T47D (cell line): ENCODE results near the gene ACAT2.
"Not testable (repeated sequence)": the region's sequence is repeated elsewhere in the genome, so short reads cannot be mapped to it uniquely, and the experiment has no call there.

Source experiments
- DNase-seq, 2 experiments: peaks; one replicate each; pipeline versions ENCODE4 v3.0.0 to v3.0.0-alpha.2; 2011 to 2012; ENCODE audit warnings: low read depth in 1 of 2, low spot score in 1 of 2
- JUND ChIP-seq: IDR thresholded peaks from 2 replicates; pipeline ENCODE4 v1.6.1; 2012; ENCODE audit warnings: low read depth
- in situ Hi-C: cut with HindIII; loops from 2 replicates; pipeline ENCODE4 v1.10.0; 2016; ENCODE audit warnings: low sequenced_read_pairs, low pct_unique_long_range_greater_than_20kb

Gene ACAT2

GRCh38 chr6:159813781-159814180, 51.9 kb downstream of the ACAT2 start:
- TF ChIP-seq JUND: no peak
- DNase-seq: no peak
- in situ Hi-C loops: no loop called here

DNA sequence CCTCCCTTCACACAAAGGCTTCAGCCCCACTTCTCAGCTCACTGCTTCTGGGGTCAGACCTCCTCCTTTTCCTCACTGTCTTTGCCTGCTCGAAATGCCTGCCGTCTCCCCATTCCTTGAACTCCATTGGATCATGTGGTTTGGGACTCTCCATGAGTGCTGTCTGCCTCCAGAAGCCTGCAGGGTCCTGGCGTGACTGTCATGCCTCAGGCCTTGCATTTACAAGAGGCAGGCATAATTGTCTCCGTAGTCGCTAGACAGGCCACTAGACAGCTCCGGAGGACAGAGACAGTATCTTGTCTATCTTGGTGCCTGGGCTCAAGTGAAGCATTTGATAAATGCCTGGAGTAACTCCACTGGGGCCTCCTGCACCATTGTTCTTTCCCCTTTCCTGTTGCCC, 53.6 kb downstream of the ACAT2 start:
- no peak for DNase-seq
- TF ChIP-seq JUND: no peak
- in situ Hi-C loops: no loop called here

- in situ Hi-C loops, DNase-seq: not testable (repeated sequence)
These were observed 54.9 kb downstream of the ACAT2 start for GRCh38 chr6:159816775-159817174.

DNA sequence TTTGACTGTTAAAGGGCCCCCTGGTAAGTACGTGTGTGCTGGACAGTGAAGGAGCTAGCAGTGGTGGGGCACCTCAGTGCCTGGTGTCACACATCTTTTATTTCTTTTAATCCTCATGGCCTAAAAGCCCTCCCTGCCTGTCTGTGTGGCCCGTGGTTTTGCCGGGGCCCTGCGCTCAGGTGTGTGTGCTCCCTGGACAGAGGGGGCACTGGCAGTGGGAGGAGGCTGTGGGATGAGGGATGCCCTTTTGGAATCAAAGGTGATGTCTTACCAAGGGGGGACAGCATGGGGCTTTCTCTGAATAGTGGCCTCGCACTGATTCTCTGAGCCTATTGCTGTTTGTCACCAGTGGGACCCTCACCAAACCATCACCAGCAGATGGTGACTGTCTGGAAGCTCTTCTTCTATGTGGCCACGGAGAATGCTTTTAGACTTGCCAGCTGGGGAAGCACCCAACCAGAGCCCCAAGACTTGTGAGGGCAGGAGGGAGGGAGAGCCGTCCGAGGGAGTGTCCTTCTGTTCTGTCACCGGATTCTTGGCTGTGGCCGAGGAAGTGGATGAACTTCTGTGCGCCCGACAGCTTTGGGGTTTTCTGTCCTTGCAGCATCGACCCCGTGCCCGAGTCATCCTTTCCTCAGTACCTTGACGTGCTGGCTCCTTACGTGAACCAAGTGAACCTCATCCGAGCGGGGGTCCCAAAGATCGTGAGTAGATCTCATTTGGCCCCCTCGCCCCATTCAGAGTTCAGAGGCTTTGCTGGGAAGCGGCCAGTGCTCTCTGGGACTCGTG, 56.3 kb downstream of the ACAT2 start:
- in situ Hi-C loops: no loop called here
- no peak for TF ChIP-seq JUND
- no peak for DNase-seq

DNA sequence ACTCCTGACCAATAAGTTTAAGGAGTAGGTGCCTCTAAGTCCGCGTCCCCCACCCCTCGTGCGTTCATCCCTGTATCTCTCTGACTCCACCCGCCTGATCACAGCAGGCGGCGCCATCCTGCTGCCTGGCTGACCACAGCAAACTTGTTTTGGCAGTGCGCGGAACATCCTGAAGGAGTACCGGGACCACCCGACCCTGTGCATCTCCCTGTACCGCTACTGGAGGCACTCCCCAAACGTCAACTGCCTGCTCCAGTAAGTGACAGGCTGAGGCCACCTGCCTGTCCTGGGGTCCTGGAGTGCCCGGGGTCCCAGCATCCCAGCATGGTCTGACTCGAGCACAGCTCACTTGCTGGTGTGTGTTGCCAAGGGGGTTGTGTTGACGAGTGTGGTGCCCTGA, 57.3 kb downstream of the ACAT2 start:
- in situ Hi-C loops: no loop called here
- DNase-seq: no peak
- no peak for TF ChIP-seq JUND

- no peak for TF ChIP-seq JUND
- DNase-seq: no peak
- in situ Hi-C loops: no loop called here
These were observed 58.2 kb downstream of the ACAT2 start for GRCh38 chr6:159819932-159820640.

DNA sequence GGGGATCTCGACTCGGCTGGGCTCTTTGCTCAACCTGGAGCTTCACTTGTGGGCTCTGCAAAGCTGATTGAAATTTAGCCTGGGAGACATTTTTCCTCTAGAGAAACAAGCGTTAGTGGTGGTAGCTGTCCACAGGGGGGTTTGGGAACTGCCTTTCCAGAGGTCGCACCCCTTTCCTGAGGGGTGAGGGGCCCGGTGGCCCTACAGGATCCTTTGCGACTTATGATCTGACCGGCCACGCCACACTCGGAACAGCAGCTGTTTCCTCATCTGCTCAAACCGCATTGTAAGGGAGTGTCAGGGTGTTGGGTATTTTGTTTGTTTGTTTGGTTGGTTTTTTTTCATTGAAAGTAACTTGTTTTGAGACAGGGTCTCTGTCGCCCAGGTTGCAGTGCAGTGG, 59.3 kb downstream of the ACAT2 start:
- in situ Hi-C loops: no loop called here
- no peak for DNase-seq
- no peak for TF ChIP-seq JUND

DNA sequence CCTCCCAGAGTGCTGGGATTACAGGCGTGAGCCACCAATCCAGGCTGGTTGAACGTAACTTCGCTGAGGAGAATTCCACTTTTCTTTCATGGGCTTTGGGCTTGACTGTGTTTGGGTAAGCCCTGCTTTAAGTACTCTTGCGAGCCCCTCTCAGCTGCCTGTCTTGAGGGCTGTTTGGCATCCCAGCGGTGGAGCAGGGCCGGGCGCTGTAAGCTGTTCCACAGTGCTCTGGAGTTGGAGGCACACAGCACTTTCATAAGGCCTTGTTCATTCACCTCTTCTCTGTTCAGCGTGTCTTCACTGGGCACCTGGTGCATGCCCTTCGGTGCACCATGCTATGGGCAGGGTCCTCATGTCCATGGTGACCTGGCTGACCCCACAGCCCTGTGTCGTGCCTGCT, 59.9 kb downstream of the ACAT2 start:
- DNase-seq: no peak
- in situ Hi-C loops: no loop called here
- TF ChIP-seq JUND: no peak

- no peak for TF ChIP-seq JUND
- in situ Hi-C loops: no loop called here
- no peak for DNase-seq
These were observed 62.1 kb downstream of the ACAT2 start for GRCh38 chr6:159823953-159824352.

GRCh38 chr6:159824690-159825089, 62.8 kb downstream of the ACAT2 start:
- DNase-seq, in situ Hi-C loops: not testable (repeated sequence)

GRCh38 chr6:159826004-159826403, 64.2 kb downstream of the ACAT2 start:
- in situ Hi-C loops: no loop called here
- no peak for TF ChIP-seq JUND
- DNase-seq: no peak

- TF ChIP-seq JUND: no peak
- no peak for DNase-seq
- in situ Hi-C loops: no loop called here
These were observed 65.3 kb downstream of the ACAT2 start for GRCh38 chr6:159826968-159827647.

DNA sequence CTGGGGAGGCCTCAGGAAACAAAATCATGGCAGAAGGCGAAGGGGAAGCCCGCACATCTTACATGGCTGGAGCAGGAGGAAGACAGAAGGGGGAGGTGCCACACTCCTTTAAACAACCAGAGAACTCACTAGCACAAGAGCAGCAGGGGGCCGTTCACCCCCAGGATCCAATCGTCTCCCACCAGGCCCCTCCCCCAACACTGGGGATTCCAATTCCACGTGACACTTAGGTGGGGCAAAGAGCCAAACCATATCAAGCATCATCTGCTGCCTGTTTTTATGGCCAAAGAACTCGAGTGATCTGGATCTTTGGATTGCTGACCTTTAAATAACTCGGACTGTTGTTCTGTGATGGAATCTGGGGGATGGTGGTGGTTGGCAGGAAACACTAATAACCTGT, 66.2 kb downstream of the ACAT2 start:
- TF ChIP-seq JUND: no peak
- no peak for DNase-seq
- in situ Hi-C loops: no loop called here
